Colonic mucosa (tissue), 4 donors: Measurements from ENCODE around the gene LRRC59. TPM values are rescaled to one million over a fixed set of nuclear protein-coding genes. Genes with fewer than 3 reads are reported as not detected.

Experiments
- DNase-seq: peaks from one replicate; pipeline ENCODE4 v3.0.0-alpha.2; 2020
- H3K27ac ChIP-seq: fragments of 200-600 bp; one replicate; pipeline ENCODE4 v1.8.0; 2021
- H3K27me3 ChIP-seq: fragments of 200-600 bp; one replicate; pipeline ENCODE4 v1.8.0; 2021
- H3K36me3 ChIP-seq: fragments of 200-600 bp; one replicate; pipeline ENCODE4 v1.8.0; 2021
- H3K4me1 ChIP-seq: fragments of 200-600 bp; one replicate; pipeline ENCODE4 v1.8.0; 2021; ENCODE audit warnings: mild to moderate bottlenecking
- H3K4me3 ChIP-seq: fragments of 200-600 bp; one replicate; pipeline ENCODE4 v1.8.0; 2021
- H3K9ac ChIP-seq, 2 donors: one replicate each; pipeline ENCODE4 v1.7.0; 2013; ENCODE audit warnings: control low read depth in 2 of 2, low read depth in 2 of 2, low read length in 2 of 2
- H3K9me3 ChIP-seq: fragments of 200-600 bp; one replicate; pipeline ENCODE4 v1.8.0; 2021
- CTCF ChIP-seq: fragments of 200-600 bp; IDR thresholded peaks from one replicate; pipeline ENCODE4 v1.8.0; 2022; ENCODE audit warnings: antibody characterized with exemption, mild to moderate bottlenecking
- intact Hi-C: fragments of 100-400 bp; cut with DNase I; formaldehyde crosslinking; loops from one replicate; pipeline ENCODE4 v1.14.1; 2022
- total RNA-seq, 2 donors: library from RNA; stranded (reverse); fragmentation: NEBNext Ultra II Directional in 1 of 2; extraction: Animal tissue kit (Norgen Biotek cat#: 25700) in 1 of 2; gene quantifications; one replicate each; pipeline ENCODE4 v1.2.1, GENCODE V29; 2021
- donor health status: healthy.
- donor health status: DM: no; HTN: no; CAD: no.
- donor health status: DM: no; HTN: no; CAD: no.

LRRC59 gene
- total RNA-seq, 2 donors from 2014 or later, result 147 to 265 TPM

GRCh38 chr17:50356892-50357510 is 40.3 kb downstream of the LRRC59 start:
- no peak for DNase-seq

GRCh38 chr17:50356418-50356817 is 40.9 kb downstream of the LRRC59 start:
- H3K9ac ChIP-seq, result no peak overlapping the region
- no peak overlapping the region for H3K4me3 ChIP-seq
- no peak for DNase-seq
- H3K36me3 ChIP-seq, result peaks cover 7% of the 10 kb centered on the region
- no peaks in the 10 kb centered on the region for H3K27me3 ChIP-seq
- no peaks in the 10 kb centered on the region for H3K9me3 ChIP-seq
- H3K27ac ChIP-seq, result no peak overlapping the region
- no peak for TF ChIP-seq CTCF
- no peaks in the 10 kb centered on the region for H3K4me1 ChIP-seq
- intact Hi-C loops, result no loop called here

More at GRCh38 chr17:50356892-50357510, 40.3 kb downstream of the LRRC59 start:
- Histone ChIP-seq H3K4me3 (no peak overlapping the region), H3K36me3 (peaks cover 7% of the 10 kb centered on the region), H3K27ac (no peak overlapping the region), H3K4me1 (no peaks in the 10 kb centered on the region), H3K27me3 (no peaks in the 10 kb centered on the region), H3K9me3 (no peaks in the 10 kb centered on the region), H3K9ac (no peak overlapping the region)
- intact Hi-C loops, result no loop called here
- TF ChIP-seq CTCF, result no peak

- intact Hi-C loops, result no loop called here
- H3K27me3 ChIP-seq, result no peaks in the 10 kb centered on the region
- H3K4me3 ChIP-seq, result no peak overlapping the region
- TF ChIP-seq CTCF, result no peak
- no peak for DNase-seq
- peaks cover 7% of the 10 kb centered on the region for H3K36me3 ChIP-seq
- H3K4me1 ChIP-seq, result no peaks in the 10 kb centered on the region
- no peak overlapping the region for H3K9ac ChIP-seq
- H3K27ac ChIP-seq, result no peak overlapping the region
- no peaks in the 10 kb centered on the region for H3K9me3 ChIP-seq
Measured at GRCh38 chr17:50355701-50356341, 41.5 kb downstream of the LRRC59 start.

GRCh38 chr17:50355336-50355700 is 42.0 kb downstream of the LRRC59 start:
- intact Hi-C loops, result no loop called here
- Histone ChIP-seq H3K9me3 (no peaks in the 10 kb centered on the region), H3K27me3 (no peaks in the 10 kb centered on the region), H3K27ac (no peak overlapping the region), H3K36me3 (peaks cover 7% of the 10 kb centered on the region), H3K4me3 (no peak overlapping the region), H3K4me1 (no peaks in the 10 kb centered on the region), H3K9ac (no peak overlapping the region)
- DNase-seq, result no peak
- TF ChIP-seq CTCF, result no peak

GRCh38 chr17:50354776-50355175 is 42.5 kb downstream of the LRRC59 start:
- no peak for TF ChIP-seq CTCF
- Histone ChIP-seq H3K4me3 (no peak overlapping the region), H3K27me3 (no peaks in the 10 kb centered on the region), H3K27ac (no peak overlapping the region), H3K9ac (no peak overlapping the region), H3K36me3 (peaks cover 7% of the 10 kb centered on the region), H3K4me1 (no peaks in the 10 kb centered on the region), H3K9me3 (no peaks in the 10 kb centered on the region)
- intact Hi-C loops, result no loop called here
- no peak for DNase-seq
